Peyer's patch (tissue), 4 donors: ENCODE data around the gene TBC1D7. TPM values are rescaled to one million over a fixed set of nuclear protein-coding genes. Genes with fewer than 3 reads are reported as not detected.
"Not testable (repeated sequence)": the region's sequence is repeated elsewhere in the genome, so short reads cannot be mapped to it uniquely, and the experiment has no call there.

ENCODE experiments used
- DNase-seq, 3 donors: peaks; one replicate each; pipeline ENCODE4 v3.0.0-alpha.2; 2017 to 2019
- H3K27ac ChIP-seq, 4 donors: fragments of 200-600 bp; sonication (generic); one replicate each; pipeline ENCODE4 v1.5.1; 2016 to 2019
- H3K27me3 ChIP-seq, 2 donors: fragments of 200-600 bp; sonication (generic); one replicate each; pipeline ENCODE4 v1.5.1; 2019
- H3K36me3 ChIP-seq, 3 donors: fragments of 200-600 bp; sonication (generic); one replicate each; pipeline ENCODE4 v1.5.1; 2016 to 2019
- H3K4me1 ChIP-seq, 4 donors: fragments of 200-600 bp; sonication (generic); one replicate each; pipeline ENCODE4 v1.5.1; 2016 to 2019
- H3K4me3 ChIP-seq, 4 donors: fragments of 200-600 bp; sonication (generic); 1 replicate in 3 of 4; 2 replicates in 1 of 4; pipeline ENCODE4 v1.5.1; 2016 to 2019; ENCODE audit warnings: mild to moderate bottlenecking in 1 of 4
- H3K9me3 ChIP-seq, 4 donors: fragments of 200-600 bp; sonication (generic); one replicate each; pipeline ENCODE4 v1.5.1; 2016 to 2019; ENCODE audit warnings: mild to moderate bottlenecking in 1 of 4
- CTCF ChIP-seq, 6 experiments: fragments of 450-650 bp in 4 of 6; fragments of 200-600 bp in 2 of 6; sonication (generic) in 1 of 6; IDR thresholded peaks; one replicate each; pipeline ENCODE4 v1.5.1; 2017 to 2019; ENCODE audit warnings: antibody characterized with exemption in 6 of 6, mild to moderate bottlenecking in 3 of 6, moderate library complexity in 1 of 6
- POLR2A ChIP-seq, 2 donors: fragments of 450-650 bp; IDR thresholded peaks; one replicate each; pipeline ENCODE4 v1.5.1; 2017; ENCODE audit warnings: antibody characterized with exemption in 2 of 2, mild to moderate bottlenecking in 2 of 2, moderate library complexity in 2 of 2
- total RNA-seq, 4 donors: library from RNA; depleted of rRNA; stranded (reverse); fragments of >200 nt; gene quantifications; one replicate each; pipeline ENCODE4 v1.1.0, GENCODE V29; 2016

TBC1D7 gene
- total RNA-seq, 4 donors from 2014 or later = 13.3 to 18.6 (median 16.9) TPM

- peaks cover 0 to 16% (median 0%) of the 10 kb centered on the region in 3 donors for H3K36me3 ChIP-seq
- H3K27me3 ChIP-seq = no peaks in the 10 kb centered on the region
- DNase-seq = no peak
- no peaks in the 10 kb centered on the region for H3K9me3 ChIP-seq
- H3K27ac ChIP-seq = peak overlapping the region; percentile 88 to 95 (median 94)
- H3K4me3 ChIP-seq = peak overlapping the region; percentile 68 to 78 (median 73)
- H3K4me1 ChIP-seq = peaks cover 0 to 12% (median 3%) of the 10 kb centered on the region in 4 donors
- TF ChIP-seq POLR2A (IDR thresholded peaks at IDR 0.05) (no peak), CTCF (IDR thresholded peaks at IDR 0.05) (no peak)
These were observed 492 bp upstream of the TBC1D7 start for GRCh38 chr6:13328875-13329183.

- Histone ChIP-seq H3K9me3 (no peaks in the 10 kb centered on the region), H3K4me1 (peaks cover 0 to 12% (median 3%) of the 10 kb centered on the region in 4 donors), H3K27ac (peak overlapping the region; percentile 88 to 95 (median 94)), H3K4me3 (peak overlapping the region; percentile 68 to 78 (median 73)), H3K36me3 (peaks cover 0 to 28% (median 0%) of the 10 kb centered on the region in 3 donors), H3K27me3 (no peaks in the 10 kb centered on the region)
- TF ChIP-seq POLR2A (IDR thresholded peaks at IDR 0.05) (no peak), CTCF (IDR thresholded peaks at IDR 0.05) (no peak)
- DNase-seq = no peak
These were observed 654 bp downstream of the TBC1D7 start for GRCh38 chr6:13327691-13328075.

GRCh38 chr6:13326031-13326586 lies 2.2 kb downstream of the TBC1D7 start:
- H3K4me3 ChIP-seq, H3K27ac ChIP-seq, DNase-seq, H3K27me3 ChIP-seq, H3K9me3 ChIP-seq: not testable (repeated sequence)
- H3K4me1 ChIP-seq = peaks cover 0 to 12% (median 3%) of the 10 kb centered on the region in 4 donors
- H3K36me3 ChIP-seq = peaks cover 0 to 38% (median 0%) of the 10 kb centered on the region in 3 donors

GRCh38 chr6:13319891-13320564 lies 8.3 kb downstream of the TBC1D7 start:
- Histone ChIP-seq H3K36me3 (peaks cover 0 to 89% (median 4%) of the 10 kb centered on the region in 3 donors), H3K27me3 (no peaks in the 10 kb centered on the region), H3K4me3 (no peak overlapping the region), H3K27ac (no peak overlapping the region), H3K4me1 (no peaks in the 10 kb centered on the region), H3K9me3 (no peaks in the 10 kb centered on the region)
- TF ChIP-seq POLR2A (IDR thresholded peaks at IDR 0.05) = no peak
- no peak for TF ChIP-seq CTCF (IDR thresholded peaks at IDR 0.05)
- no peak for DNase-seq

- DNase-seq = no peak
- no peak overlapping the region for H3K4me3 ChIP-seq
- TF ChIP-seq POLR2A (IDR thresholded peaks at IDR 0.05) = no peak
- no peak for TF ChIP-seq CTCF (IDR thresholded peaks at IDR 0.05)
- H3K4me1 ChIP-seq = no peaks in the 10 kb centered on the region
- no peaks in the 10 kb centered on the region for H3K9me3 ChIP-seq
- no peak overlapping the region for H3K27ac ChIP-seq
- H3K27me3 ChIP-seq = no peaks in the 10 kb centered on the region
- peaks cover 0 to 88% (median 4%) of the 10 kb centered on the region in 3 donors for H3K36me3 ChIP-seq
These were observed 9.5 kb downstream of the TBC1D7 start for GRCh38 chr6:13318821-13319220.

- Histone ChIP-seq H3K4me3 (no peak overlapping the region), H3K27ac (no peak overlapping the region), H3K36me3 (peaks cover 0 to 73% (median 4%) of the 10 kb centered on the region in 3 donors), H3K4me1 (no peaks in the 10 kb centered on the region), H3K9me3 (no peaks in the 10 kb centered on the region), H3K27me3 (no peaks in the 10 kb centered on the region)
- TF ChIP-seq CTCF (IDR thresholded peaks at IDR 0.05) (no peak), POLR2A (IDR thresholded peaks at IDR 0.05) (no peak)
- DNase-seq = no peak
These were observed 12.4 kb downstream of the TBC1D7 start for GRCh38 chr6:13315896-13316295.
